ENCODE results near the gene CPLX3.
A peak's percentile ranks its signal among the peaks of the same experiment; 100 is the strongest.

The CPLX3 gene

DNA sequence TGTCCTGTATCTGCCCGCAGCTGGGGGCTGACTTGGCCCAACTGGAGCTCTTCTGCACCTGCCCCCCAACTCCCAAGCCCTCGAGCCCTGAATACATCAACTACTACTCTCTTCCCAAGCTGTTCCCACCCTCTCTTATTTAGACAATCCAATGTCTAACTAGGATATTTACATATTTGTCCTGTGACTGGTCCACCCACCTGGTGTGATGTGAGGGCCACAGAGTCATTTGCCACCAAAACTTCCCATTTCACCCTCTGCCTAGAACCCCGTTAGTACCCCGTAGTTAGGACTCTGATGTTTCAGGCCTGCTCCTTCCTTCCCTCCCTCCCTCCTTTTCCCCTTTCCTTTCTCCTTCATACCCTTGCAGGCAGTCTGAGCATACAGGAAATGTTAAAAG is 6.4 kb downstream of the CPLX3 start:
- Histone ChIP-seq H3K36me3 (ENCODE audit: low read depth) (no peaks in the 10 kb centered on the region), H3K4me3 (ENCODE audit: severe bottlenecking) (no peak overlapping the region), H3K9me3 (ENCODE audit: severe bottlenecking) (no peaks in the 10 kb centered on the region), H3K4me1 (ENCODE audit: insufficient read depth, poor library complexity, severe bottlenecking) (no peaks in the 10 kb centered on the region), H3K27me3 (ENCODE audit: insufficient read depth, poor library complexity, severe bottlenecking) (peaks cover 13% of the 10 kb centered on the region), H3K27ac (ENCODE audit: poor library complexity, severe bottlenecking) (no peak overlapping the region)
- ATAC-seq (ENCODE audit: low read depth) (no peak), DNase-seq (ENCODE audit: low spot score) (no peak)
- TF ChIP-seq, protein P1, sequence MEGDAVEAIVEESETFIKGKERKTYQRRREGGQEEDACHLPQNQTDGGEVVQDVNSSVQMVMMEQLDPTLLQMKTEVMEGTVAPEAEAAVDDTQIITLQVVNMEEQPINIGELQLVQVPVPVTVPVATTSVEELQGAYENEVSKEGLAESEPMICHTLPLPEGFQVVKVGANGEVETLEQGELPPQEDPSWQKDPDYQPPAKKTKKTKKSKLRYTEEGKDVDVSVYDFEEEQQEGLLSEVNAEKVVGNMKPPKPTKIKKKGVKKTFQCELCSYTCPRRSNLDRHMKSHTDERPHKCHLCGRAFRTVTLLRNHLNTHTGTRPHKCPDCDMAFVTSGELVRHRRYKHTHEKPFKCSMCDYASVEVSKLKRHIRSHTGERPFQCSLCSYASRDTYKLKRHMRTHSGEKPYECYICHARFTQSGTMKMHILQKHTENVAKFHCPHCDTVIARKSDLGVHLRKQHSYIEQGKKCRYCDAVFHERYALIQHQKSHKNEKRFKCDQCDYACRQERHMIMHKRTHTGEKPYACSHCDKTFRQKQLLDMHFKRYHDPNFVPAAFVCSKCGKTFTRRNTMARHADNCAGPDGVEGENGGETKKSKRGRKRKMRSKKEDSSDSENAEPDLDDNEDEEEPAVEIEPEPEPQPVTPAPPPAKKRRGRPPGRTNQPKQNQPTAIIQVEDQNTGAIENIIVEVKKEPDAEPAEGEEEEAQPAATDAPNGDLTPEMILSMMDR (IDR thresholded peaks at IDR 0.05; ENCODE audit: poor library complexity, severe bottlenecking), result no peak

DNA sequence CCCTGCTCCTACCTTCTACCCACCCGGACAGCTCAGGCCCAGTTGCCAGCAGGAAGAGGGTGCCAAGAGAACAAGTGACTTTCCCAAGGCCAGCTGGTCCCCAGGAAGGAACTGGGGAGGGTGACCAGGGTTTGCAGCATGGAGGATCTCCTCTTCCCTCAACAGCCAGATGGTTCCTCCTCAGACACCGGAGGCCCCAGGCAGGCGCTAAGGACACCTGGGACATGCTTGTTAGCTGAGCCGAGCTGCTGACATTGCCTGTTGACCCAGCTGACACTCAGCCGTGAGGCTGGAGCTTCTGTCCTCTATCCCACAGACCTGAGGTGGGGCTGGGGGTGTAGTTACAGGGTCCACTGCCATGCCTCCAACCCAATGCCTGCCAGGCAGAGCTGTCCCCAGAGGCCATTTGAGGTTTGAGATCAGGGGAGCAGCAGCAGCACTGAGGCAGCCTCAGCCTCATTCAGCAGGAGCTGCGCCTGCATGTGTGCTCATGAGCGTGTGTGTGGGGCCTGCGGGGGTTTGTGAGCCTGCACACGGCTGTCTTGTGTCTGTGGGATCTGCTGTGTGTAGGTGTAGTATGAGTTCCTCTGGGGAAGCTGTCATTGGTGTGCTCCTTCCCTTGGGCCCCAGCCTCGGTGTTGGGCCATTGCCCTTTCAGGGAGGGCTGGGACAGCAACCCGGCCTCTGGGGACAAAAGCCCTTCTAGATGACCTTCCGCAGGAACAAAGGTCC is 7.1 kb downstream of the CPLX3 start:
- Histone ChIP-seq H3K4me1 (ENCODE audit: insufficient read depth, poor library complexity, severe bottlenecking) (no peaks in the 10 kb centered on the region), H3K36me3 (ENCODE audit: low read depth) (no peaks in the 10 kb centered on the region), H3K9me3 (ENCODE audit: severe bottlenecking) (no peaks in the 10 kb centered on the region), H3K27ac (ENCODE audit: poor library complexity, severe bottlenecking) (no peak overlapping the region), H3K4me3 (ENCODE audit: severe bottlenecking) (no peak overlapping the region), H3K27me3 (ENCODE audit: insufficient read depth, poor library complexity, severe bottlenecking) (peaks cover 6% of the 10 kb centered on the region)
- ATAC-seq (ENCODE audit: low read depth) (no peak), DNase-seq (ENCODE audit: low spot score) (no peak)
- TF ChIP-seq, protein P1 (IDR thresholded peaks at IDR 0.05; ENCODE audit: poor library complexity, severe bottlenecking), result no peak

DNA sequence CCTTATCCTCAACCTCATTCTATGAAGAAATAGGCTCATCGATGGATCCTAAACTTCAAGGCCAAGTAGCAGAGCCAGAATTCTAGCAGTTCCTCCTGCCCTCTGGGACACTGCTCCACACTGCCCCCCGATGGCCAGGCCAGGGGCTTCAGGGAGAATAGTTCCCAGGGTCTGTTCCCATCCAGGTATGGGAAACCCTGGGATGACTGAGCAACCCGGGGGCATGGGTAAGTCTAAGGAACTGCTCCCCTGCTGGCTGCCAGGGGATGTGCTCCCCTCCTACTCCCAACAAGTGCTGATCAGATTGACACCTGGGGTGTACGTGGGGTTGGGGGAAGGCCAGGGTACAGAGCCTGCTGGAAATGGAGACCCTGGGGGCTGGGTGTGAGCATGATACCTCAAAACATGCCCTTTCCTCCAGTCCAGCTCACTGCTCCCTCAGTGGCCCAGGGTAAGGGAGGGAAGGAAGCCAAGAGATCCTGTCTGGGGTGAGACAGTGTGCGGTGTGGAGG is 8.9 kb downstream of the CPLX3 start:
- Histone ChIP-seq H3K36me3 (ENCODE audit: low read depth) (no peaks in the 10 kb centered on the region), H3K27ac (ENCODE audit: poor library complexity, severe bottlenecking) (no peak overlapping the region), H3K4me1 (ENCODE audit: insufficient read depth, poor library complexity, severe bottlenecking) (no peaks in the 10 kb centered on the region), H3K4me3 (ENCODE audit: severe bottlenecking) (no peak overlapping the region), H3K27me3 (ENCODE audit: insufficient read depth, poor library complexity, severe bottlenecking) (no peaks in the 10 kb centered on the region), H3K9me3 (ENCODE audit: severe bottlenecking) (no peaks in the 10 kb centered on the region)
- peak; percentile 82 for ATAC-seq (ENCODE audit: low read depth)
- no peak for DNase-seq (ENCODE audit: low spot score)
- TF ChIP-seq, protein P1 (IDR thresholded peaks at IDR 0.05; ENCODE audit: poor library complexity, severe bottlenecking), result peak; percentile 95

DNA sequence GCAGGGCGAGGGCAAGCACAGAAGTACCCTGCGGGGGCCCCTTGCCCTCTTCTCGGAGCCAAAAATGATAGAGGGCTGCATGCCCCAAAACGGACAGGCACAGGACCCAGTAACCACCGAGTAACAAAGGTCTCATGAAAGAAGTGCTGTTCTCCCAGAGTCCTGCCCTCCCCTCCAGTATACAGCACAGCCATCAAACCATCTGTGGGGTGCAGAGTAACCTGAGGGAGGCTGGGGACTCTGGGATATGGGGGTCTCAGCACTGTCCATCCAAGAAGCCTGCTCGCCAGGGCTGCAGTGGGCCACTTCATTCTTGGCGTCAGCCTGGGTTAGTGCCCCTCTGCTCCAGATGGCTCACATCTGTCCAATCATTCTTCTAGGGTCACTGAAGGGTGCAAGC is 10.4 kb downstream of the CPLX3 start:
- ATAC-seq (ENCODE audit: low read depth) (no peak), DNase-seq (ENCODE audit: low spot score) (no peak)
- TF ChIP-seq, protein P1 (IDR thresholded peaks at IDR 0.05; ENCODE audit: poor library complexity, severe bottlenecking), result no peak
- no peak overlapping the region for H3K27ac ChIP-seq (ENCODE audit: poor library complexity, severe bottlenecking)
- H3K27me3 ChIP-seq (ENCODE audit: insufficient read depth, poor library complexity, severe bottlenecking), result no peaks in the 10 kb centered on the region
- H3K9me3 ChIP-seq (ENCODE audit: severe bottlenecking), result no peaks in the 10 kb centered on the region
- H3K4me3 ChIP-seq (ENCODE audit: severe bottlenecking), result no peak overlapping the region
- peaks cover under 1% of the 10 kb centered on the region for H3K4me1 ChIP-seq (ENCODE audit: insufficient read depth, poor library complexity, severe bottlenecking)
- H3K36me3 ChIP-seq (ENCODE audit: low read depth), result peaks cover 3% of the 10 kb centered on the region; the same call in 1 of the 2 replicates
